Measurements from ENCODE around the gene STK32C.

Gene STK32C

GRCh38 chr10:132276179-132276675, 31.5 kb downstream of the STK32C start:
- Histone ChIP-seq H3K27ac (peak overlapping the region; percentile 6; the same call in 1 of the 2 replicates), H3K4me1 (peaks cover 76% of the 10 kb centered on the region), H4K20me1 (peaks cover 50% of the 10 kb centered on the region; the same call in 1 of the 2 replicates), H3K4me3 (no peak overlapping the region), H3K9me3 (no peaks in the 10 kb centered on the region), H3K27me3 (no peaks in the 10 kb centered on the region), H3K9ac (0 out of 2 replicates have a peak overlapping the region, but pooled peaks have one; percentile 2), H3K4me2 (peak overlapping the region; percentile 79), H3K36me3 (no peaks in the 10 kb centered on the region)
- no peak for TF ChIP-seq Cebpa-rat (IDR thresholded peaks at IDR 0.05)

GRCh38 chr10:132275426-132276178, 32.1 kb downstream of the STK32C start:
- TF ChIP-seq Cebpa-rat (IDR thresholded peaks at IDR 0.05): no peak
- no peak overlapping the region for H3K27ac ChIP-seq
- H3K27me3 ChIP-seq: no peaks in the 10 kb centered on the region
- peaks cover 44% of the 10 kb centered on the region; the same call in 1 of the 2 replicates for H4K20me1 ChIP-seq
- peak overlapping the region; percentile 79 for H3K4me2 ChIP-seq
- no peaks in the 10 kb centered on the region for H3K36me3 ChIP-seq
- no peak overlapping the region for H3K4me3 ChIP-seq
- no peaks in the 10 kb centered on the region for H3K9me3 ChIP-seq
- 0 out of 2 replicates have a peak overlapping the region, but pooled peaks have one; percentile 2 for H3K9ac ChIP-seq
- peaks cover 70% of the 10 kb centered on the region for H3K4me1 ChIP-seq

GRCh38 chr10:132274986-132275385, 32.8 kb downstream of the STK32C start:
- no peaks in the 10 kb centered on the region for H3K9me3 ChIP-seq
- no peak overlapping the region for H3K4me3 ChIP-seq
- peak overlapping the region; percentile 12; the same call in 1 of the 2 replicates for H3K4me2 ChIP-seq
- no peak overlapping the region for H3K27ac ChIP-seq
- peaks cover 44% of the 10 kb centered on the region; the same call in 1 of the 2 replicates for H4K20me1 ChIP-seq
- no peaks in the 10 kb centered on the region for H3K27me3 ChIP-seq
- H3K4me1 ChIP-seq: peaks cover 66% of the 10 kb centered on the region
- H3K9ac ChIP-seq: no peak overlapping the region
- TF ChIP-seq Cebpa-rat (IDR thresholded peaks at IDR 0.05): no peak
- H3K36me3 ChIP-seq: no peaks in the 10 kb centered on the region

- TF ChIP-seq Cebpa-rat (IDR thresholded peaks at IDR 0.05): no peak
- Histone ChIP-seq H3K27me3 (no peaks in the 10 kb centered on the region), H3K4me1 (peaks cover 66% of the 10 kb centered on the region), H3K9ac (no peak overlapping the region), H3K4me2 (peak overlapping the region; percentile 12; the same call in 1 of the 2 replicates), H3K27ac (no peak overlapping the region), H3K9me3 (no peaks in the 10 kb centered on the region), H4K20me1 (peaks cover 43% of the 10 kb centered on the region; the same call in 1 of the 2 replicates), H3K36me3 (no peaks in the 10 kb centered on the region), H3K4me3 (no peak overlapping the region)
Observed at GRCh38 chr10:132274581-132274980, 33.2 kb downstream of the STK32C start.

- Histone ChIP-seq H3K4me2 (no peak overlapping the region), H3K27ac (no peak overlapping the region), H3K9me3 (no peaks in the 10 kb centered on the region), H4K20me1 (peaks cover 40% of the 10 kb centered on the region; the same call in 1 of the 2 replicates), H3K9ac (no peak overlapping the region), H3K36me3 (no peaks in the 10 kb centered on the region), H3K4me3 (no peak overlapping the region), H3K27me3 (no peaks in the 10 kb centered on the region), H3K4me1 (peaks cover 62% of the 10 kb centered on the region)
- no peak for TF ChIP-seq Cebpa-rat (IDR thresholded peaks at IDR 0.05)
Observed at GRCh38 chr10:132273966-132274365, 33.8 kb downstream of the STK32C start.

- H3K4me3 ChIP-seq: no peak overlapping the region
- no peak overlapping the region for H3K9ac ChIP-seq
- no peaks in the 10 kb centered on the region for H3K36me3 ChIP-seq
- H3K4me1 ChIP-seq: peaks cover 57% of the 10 kb centered on the region
- no peak for TF ChIP-seq Cebpa-rat (IDR thresholded peaks at IDR 0.05)
- no peak overlapping the region for H3K27ac ChIP-seq
- no peaks in the 10 kb centered on the region for H3K27me3 ChIP-seq
- H3K9me3 ChIP-seq: no peaks in the 10 kb centered on the region
- H3K4me2 ChIP-seq: no peak overlapping the region
- peaks cover 40% of the 10 kb centered on the region; the same call in 1 of the 2 replicates for H4K20me1 ChIP-seq
Observed at GRCh38 chr10:132273304-132273944, 34.3 kb downstream of the STK32C start.

GRCh38 chr10:132272231-132272971, 35.3 kb downstream of the STK32C start:
- Histone ChIP-seq H3K36me3 (no peaks in the 10 kb centered on the region), H4K20me1 (peaks cover 36% of the 10 kb centered on the region; the same call in 1 of the 2 replicates), H3K4me1 (peaks cover 46% of the 10 kb centered on the region), H3K9me3 (no peaks in the 10 kb centered on the region), H3K4me3 (no peak overlapping the region), H3K27ac (no peak overlapping the region), H3K27me3 (no peaks in the 10 kb centered on the region), H3K4me2 (no peak overlapping the region; the same call in 1 of the 2 replicates), H3K9ac (no peak overlapping the region)
- TF ChIP-seq Cebpa-rat (IDR thresholded peaks at IDR 0.05): no peak

GRCh38 chr10:132271458-132272230, 36.1 kb downstream of the STK32C start:
- Histone ChIP-seq H3K9me3 (no peaks in the 10 kb centered on the region), H3K4me2 (no peak overlapping the region; the same call in 1 of the 2 replicates), H3K4me1 (peaks cover 45% of the 10 kb centered on the region), H4K20me1 (peaks cover 30% of the 10 kb centered on the region; the same call in 1 of the 2 replicates), H3K27me3 (no peaks in the 10 kb centered on the region), H3K9ac (no peak overlapping the region), H3K4me3 (no peak overlapping the region), H3K36me3 (no peaks in the 10 kb centered on the region), H3K27ac (no peak overlapping the region)
- no peak for TF ChIP-seq Cebpa-rat (IDR thresholded peaks at IDR 0.05)
